Measurements from ENCODE around the gene TACC3.
A peak's percentile ranks its signal among the peaks of the same experiment; 100 is the strongest.

TACC3 gene

DNA sequence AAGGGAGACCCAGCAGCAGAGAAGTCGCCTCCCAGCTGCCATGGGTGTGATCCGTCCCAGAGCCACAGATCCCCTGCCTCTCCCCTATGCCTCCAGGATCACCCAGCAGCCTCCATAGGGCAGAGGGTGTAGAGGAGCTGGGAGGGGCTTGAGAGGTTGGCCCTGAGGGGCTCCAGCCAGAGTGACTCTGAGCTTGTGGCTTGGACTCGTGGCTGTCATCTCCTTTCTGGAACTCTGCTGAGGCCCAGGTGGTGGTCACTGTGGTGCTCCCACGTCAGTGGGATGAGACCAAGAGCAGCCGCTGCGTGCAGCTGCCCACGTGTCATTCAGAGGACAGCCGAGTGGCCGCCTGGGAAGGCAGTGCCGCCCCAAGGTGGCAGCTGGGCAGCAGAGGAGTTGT, 4.2 kb downstream of the TACC3 start:
- DNase-seq = no peak

DNA sequence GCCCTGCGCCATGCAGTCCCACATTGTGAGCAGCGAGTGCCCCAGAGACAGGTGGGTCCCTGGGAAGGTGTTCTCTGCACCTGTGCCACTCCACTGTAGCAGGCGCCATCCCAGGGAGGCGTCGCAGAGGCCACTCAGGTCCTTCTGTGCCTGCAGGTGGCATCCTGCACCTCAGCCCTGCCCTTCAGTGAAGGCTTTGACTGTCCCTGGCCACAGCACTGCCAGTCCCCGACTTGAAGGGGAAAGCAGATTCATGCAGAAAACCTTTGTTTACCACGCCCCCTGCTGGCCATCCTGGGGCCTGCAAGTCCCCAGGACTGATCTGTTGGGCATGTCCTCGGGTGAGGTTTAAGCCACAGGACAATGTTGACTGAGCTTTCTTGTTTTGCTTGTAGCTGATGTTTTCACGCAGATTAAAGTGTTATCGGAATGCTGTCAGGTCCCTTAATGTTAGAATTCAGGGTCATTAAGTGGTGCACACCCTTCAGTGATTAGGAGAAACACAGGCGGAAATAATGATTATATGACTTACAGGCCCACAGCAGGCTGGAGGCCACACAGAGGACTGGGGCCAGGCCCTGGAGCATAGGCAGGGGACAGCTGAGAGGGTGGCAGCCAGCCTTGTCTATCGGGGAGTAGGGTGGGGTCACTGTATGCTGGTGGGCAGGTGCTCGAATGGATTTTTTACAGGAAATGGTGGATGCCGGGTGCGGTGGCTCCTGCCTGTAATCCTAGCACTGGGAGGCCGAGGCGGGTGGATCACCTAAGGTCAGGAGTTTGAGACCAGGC, 5.0 kb downstream of the TACC3 start:
- DNase-seq = peak; percentile 93

DNA sequence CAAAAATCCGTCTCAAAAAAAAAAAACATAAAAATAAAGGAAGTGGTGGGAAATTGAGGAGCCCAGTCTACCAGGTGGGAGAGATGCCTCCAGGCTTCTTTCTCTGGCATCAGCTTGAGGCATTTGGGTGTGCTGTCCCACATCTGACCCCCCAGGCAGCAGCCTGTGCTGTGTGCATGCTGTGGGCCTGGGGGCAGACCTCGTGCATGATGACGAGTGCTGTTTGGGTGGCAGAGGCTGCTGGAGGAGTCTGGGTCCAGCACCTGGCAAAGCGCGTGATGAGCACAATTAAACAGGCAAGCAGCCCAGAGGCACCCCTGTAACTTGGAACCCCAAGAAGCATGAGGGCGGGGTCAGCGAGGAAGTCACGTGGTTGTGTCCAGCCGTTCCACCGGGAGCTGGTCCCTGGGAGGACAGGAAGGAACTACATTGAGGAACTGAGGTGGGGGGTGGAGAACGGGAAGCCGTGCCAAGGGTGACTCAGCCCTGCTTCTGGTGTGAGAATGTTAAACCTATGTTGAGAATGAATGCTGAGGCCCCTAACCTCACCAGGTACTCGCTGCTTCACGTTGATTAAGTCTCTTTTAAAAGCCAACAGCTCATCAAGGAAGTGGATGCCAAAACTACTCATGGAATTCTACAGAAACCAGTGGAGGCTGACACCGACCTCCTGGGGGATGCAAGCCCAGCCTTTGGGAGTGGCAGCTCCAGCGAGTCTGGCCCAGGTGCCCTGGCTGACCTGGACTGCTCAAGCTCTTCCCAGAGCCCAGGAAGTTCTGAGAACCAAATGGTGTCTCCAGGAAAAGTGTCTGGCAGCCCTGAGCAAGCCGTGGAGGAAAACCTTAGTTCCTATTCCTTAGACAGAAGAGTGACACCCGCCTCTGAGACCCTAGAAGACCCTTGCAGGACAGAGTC, 6.1 kb downstream of the TACC3 start:
- peak; percentile 53 for DNase-seq

DNA sequence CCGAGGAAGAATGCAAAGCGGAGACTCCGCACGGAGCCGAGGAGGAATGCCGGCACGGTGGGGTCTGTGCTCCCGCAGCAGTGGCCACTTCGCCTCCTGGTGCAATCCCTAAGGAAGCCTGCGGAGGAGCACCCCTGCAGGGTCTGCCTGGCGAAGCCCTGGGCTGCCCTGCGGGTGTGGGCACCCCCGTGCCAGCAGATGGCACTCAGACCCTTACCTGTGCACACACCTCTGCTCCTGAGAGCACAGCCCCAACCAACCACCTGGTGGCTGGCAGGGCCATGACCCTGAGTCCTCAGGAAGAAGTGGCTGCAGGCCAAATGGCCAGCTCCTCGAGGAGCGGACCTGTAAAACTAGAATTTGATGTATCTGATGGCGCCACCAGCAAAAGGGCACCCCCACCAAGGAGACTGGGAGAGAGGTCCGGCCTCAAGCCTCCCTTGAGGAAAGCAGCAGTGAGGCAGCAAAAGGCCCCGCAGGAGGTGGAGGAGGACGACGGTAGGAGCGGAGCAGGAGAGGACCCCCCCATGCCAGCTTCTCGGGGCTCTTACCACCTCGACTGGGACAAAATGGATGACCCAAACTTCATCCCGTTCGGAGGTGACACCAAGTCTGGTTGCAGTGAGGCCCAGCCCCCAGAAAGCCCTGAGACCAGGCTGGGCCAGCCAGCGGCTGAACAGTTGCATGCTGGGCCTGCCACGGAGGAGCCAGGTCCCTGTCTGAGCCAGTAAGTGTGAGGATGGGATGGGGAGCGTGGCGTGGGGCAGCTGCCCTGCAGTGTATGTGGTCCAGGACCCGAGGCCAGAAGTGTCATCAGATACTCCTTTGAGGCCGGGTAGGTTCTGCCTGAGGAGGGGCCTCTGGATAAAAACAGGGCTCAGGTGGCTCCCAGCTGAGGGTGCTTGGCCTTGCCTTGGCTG, 7.0 kb downstream of the TACC3 start:
- no peak for DNase-seq

DNA sequence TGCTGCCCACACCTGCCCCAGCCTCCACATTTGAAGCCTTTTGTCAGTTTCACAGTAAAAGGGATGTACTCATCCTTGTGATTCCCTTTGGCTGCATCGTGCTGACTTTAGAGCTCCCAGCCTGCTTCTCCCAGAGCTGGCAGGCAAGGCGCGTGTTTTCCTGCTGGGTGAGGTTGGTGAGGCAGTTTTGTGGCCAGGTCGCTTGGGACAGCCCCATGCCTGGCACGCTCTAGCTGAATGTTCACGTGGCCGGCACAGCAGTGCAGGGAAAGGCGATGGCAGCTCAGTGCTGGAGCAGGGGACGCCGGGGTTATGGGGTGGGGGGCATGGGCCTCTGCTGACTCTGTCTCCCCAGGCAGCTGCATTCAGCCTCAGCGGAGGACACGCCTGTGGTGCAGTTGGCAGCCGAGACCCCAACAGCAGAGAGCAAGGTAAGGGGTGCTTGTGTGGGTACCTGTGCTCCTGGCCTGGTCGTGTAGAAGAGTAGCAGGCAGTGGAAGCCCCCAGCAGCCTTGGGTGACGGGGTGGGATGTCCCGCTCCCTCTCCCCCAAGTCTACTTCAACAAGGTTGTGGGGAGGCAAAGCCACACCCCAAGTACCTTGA, 9.3 kb downstream of the TACC3 start:
- DNase-seq = no peak

DNA sequence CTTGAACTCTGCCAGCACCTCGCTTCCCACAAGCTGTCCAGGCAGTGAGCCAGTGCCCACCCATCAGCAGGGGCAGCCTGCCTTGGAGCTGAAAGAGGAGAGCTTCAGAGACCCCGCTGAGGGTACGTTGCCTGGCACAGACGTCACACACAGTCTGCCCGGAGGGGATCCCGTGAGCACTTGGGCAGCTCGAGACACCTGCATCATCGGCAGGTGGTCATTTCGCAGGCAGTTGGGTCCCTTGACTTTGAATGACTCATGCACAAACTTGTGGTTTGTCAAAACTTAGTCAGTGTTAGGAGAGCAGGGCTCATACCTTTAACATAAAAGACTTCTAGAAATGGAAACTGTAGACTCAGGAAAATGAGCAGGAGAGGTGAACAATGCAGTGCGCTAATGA, 9.9 kb downstream of the TACC3 start:
- DNase-seq = no peak

DNA sequence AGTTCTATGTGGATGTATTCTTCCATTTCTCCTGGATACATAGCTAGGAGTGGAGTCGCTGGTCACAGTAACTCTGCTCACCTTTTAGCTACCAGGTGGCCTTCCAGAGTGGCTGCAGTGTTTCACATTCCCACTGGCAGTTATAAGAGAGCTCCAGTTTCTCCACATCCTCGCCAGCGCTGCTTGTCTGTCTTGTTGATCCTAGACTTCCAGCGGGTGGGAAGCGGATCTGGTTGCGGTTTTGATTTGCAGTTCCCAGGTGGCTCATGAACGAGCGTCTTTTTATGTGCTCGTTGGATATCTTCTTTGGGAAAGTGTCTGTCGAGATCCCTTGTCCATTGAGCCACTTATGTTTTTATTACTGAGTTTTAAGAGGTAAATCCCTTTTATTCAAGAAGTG, 11.6 kb downstream of the TACC3 start:
- no peak for DNase-seq

DNA sequence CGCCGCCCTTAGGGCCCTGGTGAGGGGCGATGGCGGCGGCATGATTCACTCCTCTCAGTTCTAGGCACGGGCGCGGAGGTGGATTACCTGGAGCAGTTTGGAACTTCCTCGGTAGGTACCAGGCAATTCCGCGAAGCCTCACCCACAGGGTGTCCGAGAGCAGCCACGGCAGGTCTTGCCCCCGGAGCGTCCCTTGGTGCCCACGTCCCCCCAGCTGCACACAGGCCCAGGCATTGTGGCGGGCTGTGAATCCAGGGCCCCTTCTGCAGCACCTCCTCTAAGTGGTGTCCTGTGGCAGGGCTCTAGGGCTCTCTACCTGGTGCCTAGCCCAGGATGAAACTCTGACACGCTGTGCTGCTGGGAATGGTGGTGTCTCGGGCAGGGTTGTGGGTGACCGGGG, 13.9 kb downstream of the TACC3 start:
- no peak for DNase-seq

DNA sequence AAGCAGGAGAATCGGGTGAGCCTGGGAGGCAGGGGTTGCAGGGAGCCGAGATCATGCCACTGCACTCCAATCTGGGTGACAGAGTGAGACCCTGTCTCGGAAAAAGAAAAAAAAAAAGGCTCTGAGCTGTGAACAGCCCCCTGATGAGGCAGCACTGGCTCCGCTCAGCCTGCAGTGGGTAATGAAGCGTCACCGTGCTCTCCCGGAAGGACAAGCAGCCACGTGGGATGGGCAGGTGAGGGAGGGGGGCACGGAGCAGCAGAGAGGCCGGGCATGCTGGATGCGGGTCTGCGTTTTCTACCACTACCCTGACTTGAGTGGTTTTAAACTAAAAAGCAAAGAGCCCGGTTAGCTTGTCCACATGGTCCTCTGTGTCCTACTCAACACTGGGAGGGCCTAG, 15.5 kb downstream of the TACC3 start:
- DNase-seq = no peak

DNA sequence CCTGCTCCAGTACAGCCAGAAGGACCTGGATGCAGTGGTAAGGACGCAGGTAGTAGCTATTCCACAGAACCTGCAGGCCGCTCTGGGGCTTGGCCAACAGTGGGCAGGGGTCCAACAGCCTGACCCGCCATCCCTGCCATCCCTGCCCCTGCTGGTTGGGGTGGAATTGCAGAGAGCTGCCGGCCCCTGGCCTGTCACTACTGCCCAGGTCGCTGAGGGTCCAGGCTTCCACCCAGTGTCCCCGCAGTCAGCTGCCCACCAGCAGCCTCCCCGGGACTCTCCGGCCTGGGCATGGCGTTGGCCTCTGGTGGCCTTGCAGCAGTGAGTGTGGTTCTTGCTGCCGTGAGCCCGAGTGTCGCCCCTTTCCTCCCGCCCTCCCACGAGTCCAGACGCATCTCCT, 16.3 kb downstream of the TACC3 start:
- no peak for DNase-seq

DNA sequence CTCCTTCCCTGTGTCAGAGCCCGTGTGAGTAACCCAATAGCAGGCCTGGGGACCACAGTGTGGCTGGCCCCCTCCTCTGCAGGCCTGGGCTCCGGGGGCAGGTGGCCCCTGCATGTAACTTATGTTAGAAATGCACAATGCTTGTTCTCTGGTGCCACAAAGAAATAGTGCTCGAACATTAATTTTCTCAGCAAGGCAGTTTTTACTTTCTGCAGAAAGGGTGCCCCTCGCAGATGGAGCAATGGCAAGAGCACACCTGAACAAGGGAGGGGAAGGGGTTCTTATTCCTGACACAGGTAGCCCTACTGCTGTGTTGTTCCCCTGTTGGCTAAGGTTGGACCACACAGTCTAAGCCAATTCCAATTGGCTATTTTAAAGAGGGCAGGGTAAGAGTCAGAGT, 17.1 kb downstream of the TACC3 start:
- DNase-seq = no peak

DNA sequence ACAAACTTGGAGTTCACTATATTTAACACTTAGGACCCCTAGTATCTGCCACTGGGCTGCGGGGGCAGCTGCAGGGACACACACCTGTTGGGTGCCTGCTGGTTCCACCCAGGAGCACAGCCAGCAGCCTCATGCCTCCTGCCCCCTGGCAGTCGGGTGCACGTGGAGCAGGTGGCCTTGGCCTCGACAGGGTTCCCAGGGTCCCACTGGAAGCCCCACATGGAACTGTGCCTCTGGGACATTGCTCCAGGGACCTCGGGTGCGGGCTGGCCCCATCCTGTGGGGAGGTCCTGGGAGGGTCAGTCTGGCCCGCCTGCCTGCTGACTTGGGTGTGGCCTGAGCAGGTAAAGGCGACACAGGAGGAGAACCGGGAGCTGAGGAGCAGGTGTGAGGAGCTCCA, 18.0 kb downstream of the TACC3 start:
- DNase-seq = no peak

DNA sequence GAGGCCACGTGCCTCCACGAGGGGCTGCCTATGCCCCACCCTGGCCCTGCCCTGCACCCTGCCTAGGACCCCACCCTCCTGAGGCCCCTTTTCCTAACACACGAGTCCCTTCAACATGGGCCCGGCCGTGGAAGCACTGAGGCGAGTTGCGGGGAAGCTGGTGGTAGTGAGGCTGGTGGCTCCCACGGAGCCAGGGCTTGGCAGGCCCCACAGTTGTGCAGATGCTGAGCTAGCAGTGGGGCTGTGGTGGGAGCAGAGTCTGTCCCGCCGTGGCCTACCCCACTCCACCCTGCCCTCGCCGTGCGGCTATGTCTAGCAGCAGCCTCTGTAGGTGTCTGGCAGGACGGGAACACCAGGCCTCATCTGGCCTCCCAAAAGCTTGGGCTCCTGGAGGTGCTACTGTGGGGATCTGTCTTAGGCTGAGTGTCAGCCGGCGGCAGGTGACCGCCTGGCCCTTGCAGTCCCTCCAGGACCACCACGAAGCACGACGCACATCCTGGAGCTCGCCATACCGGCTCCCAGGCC, 18.8 kb downstream of the TACC3 start:
- DNase-seq = no peak

DNA sequence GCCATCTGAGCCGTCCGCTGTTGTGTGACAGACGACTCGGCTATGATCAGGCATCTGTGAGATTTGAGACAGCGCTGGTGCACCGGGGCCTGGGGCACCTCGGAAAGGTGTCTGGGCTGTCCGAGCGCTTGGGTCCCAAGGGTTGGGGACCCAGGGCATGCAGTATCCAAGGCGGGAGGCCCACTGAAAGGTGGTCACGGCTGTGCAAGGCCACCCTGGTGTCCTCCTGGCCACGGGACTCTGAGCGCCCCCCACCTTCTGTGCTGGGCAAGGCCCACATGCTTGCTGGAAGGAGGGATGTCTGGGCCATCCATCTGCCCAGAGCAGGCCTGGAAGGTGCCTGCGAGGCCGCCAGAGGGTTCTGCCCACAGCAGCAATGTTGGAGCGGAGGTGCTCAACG, 19.9 kb downstream of the TACC3 start:
- no peak for DNase-seq

DNA sequence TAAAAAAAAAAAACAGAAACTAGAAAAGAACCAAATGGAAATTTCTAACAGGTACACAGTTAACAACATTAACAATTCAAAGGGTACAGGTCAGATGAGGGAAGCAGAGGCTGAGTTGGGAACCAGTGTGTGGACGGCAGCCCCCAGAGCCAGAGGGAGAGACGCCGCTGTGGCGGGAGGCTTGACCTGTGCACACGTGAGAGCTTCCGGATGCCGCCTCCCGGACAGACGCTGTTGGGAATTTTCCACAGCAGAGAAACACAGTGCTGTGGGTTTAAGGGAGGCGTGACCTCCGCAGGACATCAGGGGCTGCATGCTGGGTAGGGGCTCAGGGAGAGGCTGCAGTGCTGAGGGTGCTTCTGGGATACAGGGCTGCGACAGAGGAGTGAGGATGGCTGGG, 22.2 kb downstream of the TACC3 start:
- DNase-seq = no peak

DNA sequence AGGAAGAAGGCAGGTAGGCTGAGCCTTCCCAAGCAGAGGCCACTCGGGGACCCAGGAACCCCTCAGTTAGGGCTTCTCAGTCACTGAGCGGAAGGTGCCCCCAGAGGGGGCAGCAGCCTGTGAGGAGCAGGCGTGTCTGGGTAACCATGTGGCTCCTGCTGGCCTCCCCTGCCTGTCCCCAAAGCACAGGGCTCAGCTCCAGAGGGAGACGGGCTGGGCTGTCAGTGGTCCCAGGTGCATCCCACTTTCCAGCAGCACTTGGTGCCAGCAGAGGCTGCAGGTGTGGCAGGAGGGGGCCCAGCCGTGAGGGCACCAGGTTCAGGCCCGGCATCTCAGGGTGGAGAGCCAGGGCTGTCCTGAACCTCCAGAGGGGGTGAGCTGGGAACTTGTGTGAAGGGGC, 22.7 kb downstream of the TACC3 start:
- no peak for DNase-seq

DNA sequence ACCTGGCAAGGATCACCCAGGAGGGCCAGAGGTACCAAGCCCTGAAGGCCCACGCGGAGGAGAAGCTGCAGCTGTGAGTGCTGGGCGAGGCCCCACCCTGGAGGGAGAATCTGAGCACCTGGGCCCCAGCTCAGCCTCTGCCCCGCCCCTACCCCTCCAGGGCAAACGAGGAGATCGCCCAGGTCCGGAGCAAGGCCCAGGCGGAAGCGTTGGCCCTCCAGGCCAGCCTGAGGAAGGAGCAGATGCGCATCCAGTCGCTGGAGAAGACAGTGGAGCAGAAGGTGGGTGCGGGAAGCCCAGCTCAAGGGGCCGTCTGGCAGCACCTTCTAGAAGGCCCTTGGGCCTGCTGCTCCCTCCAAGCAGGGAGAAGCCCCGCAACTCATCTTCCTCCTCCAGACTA, 23.2 kb downstream of the TACC3 start:
- DNase-seq = no peak

DNA sequence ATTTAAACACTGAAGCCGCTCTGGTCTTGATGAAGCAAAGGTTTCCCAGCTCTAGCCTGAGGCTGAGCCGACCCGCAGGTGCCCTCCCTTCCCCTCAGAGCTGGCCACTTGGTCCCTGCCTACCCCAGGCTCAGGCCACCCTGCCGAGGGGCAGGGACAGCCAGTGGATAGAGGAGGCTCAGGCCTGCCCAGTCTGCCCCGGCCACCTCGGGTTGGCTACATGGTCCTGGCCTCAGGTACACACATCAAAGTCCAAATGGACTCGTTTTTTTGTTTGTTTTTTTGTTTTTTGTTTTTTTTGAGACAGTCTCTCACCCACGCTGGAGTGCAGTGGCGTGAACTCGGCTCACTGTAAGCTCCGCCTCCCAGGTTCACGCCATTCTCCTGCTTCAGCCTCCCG, 23.8 kb downstream of the TACC3 start:
- no peak for DNase-seq

DNA sequence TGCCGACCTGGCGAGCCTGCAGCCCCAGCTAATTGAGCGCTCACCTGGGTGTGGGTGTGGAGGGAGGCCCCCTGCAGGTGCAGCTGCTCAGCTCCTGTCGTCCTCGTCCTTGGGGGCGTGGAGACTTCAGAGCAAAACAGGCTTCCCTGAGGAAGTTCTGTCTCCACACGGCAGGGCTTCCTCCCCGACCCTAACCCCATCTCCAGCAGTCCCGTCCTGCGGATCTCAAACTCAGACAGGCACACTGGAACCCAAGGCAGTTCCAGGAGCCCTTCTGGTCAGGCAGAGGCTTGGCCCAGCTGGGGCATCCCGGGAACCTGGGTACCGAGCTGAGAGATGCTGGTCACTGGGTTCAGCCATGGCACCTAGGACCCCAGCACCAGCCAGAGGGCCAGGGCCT, 24.4 kb downstream of the TACC3 start:
- no peak for DNase-seq

DNA sequence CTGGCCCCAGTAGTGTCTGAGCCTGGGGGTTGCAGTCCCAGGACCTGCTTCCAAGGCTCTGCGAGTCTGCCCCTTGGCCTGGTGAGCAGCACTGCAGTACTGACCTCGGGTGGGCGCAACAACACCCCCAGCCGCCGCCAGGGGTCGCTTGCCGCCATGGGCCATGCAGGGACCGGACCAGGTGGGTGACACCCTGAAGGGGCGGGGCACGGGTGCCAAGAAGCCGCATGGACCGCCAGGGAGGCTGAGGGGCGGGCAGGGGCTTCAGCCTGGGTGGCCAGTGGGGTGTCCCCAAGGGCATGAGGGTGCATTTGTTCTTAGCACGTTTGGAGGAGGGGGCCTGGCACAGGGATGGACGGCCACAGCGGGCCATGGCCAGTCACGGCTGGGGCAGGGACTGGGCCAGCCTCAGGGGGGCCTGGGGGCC, 25.0 kb downstream of the TACC3 start:
- peak; percentile 89 for DNase-seq

DNA sequence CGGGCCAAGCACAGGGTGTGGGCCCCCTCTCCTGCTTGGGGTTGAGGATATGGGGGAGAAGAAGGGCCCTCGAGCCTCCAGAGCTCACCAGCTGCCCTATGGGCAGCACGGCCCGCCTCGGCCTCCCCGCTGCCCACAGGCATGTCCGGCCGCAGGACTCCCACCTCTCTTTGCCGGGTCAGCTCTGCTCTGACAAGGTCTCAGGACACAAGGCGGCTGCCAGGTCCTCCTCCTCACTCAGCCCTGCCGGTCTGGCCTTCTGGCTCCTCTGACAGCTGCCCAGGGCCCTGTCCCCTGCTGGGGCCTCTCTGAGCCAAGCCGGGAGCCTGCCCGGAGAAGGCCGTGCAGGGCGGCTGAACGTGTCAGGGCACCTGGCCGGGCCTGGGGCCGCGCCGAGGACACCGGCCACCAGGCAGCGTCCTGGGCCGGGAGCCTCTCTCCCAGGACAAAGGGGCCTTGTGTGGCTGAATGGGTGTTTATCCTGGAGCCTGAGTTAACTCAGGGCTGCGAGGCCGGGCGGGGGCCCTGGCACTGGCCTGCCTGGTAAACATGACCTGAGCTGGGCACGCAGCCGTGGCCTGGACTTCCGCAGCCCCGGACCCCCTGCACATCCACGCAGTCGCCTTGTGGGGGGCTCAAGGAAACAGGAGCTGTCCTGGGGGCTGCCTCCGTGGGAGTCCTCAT, 25.7 kb downstream of the TACC3 start:
- no peak for DNase-seq

DNA sequence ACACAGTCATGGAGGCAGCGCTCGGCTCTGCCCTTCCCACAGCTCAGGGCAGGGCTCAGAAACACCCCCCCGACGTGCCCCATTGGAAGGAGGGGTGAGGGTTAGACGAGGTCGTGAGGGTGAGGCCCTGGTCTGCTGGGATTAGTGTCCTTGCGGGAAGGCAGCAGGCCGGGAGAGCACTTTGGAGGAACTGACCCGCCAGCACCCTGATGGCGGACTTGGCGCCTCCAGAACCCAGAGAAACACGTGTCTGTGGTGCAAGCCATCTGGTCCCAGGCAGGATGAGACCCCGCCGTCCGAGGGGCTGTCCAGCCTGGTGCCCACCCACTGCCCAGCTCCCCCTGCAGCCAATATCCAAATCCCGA, 26.3 kb downstream of the TACC3 start:
- no peak for DNase-seq
